Endothelial cell of umbilical vein (primary cell): ENCODE measurements around the gene TM9SF1. TPM values are rescaled to one million over a fixed set of nuclear protein-coding genes. Genes with fewer than 3 reads are reported as not detected.

Experiments
- BruUV-seq: library from RNA; stranded (reverse); fragments of 400-500 nt; replicated peaks from 2 replicates; lab custom pipeline; 2021; lab: Mats Ljungman, UMichigan
- CTCF ChIA-PET: fragments of 300-600, 350-600 bp; sonication (Branson Sonifier 250); formaldehyde crosslinking; loops from one replicate; lab custom pipeline; 2021; ENCODE audit warnings: antibody characterized with exemption, inconsistent platforms; lab: Charles Lee
- POLR2A ChIA-PET: fragments of 300-600, 350-600 bp; sonication (Branson Sonifier 250); formaldehyde crosslinking; loops from one replicate; lab custom pipeline; 2021; ENCODE audit warnings: antibody characterized with exemption, inconsistent platforms; lab: Charles Lee
- DNase-seq: peaks from one replicate; pipeline ENCODE4 v3.0.0-alpha.2; 2011; ENCODE audit warnings: low read depth, low spot score
- FAIRE-seq: peaks from 2 replicates; lab custom pipeline; 2011; peaks lifted over from hg19 to GRCh38; lab: Jason Lieb, UNC
- H2AFZ ChIP-seq: 2 replicates; pipeline ENCODE4 v1.6.0; 2012; ENCODE audit warnings: low read depth, low read length, control low read depth, inconsistent platforms
- H3K27ac ChIP-seq: 2 replicates; pipeline ENCODE4 v1.5.1; 2011; ENCODE audit warnings: low read depth, mild to moderate bottlenecking, control low read depth, low read length, moderate library complexity; ENCODE audit not compliant: insufficient read depth
- H3K27me3 ChIP-seq, 2 experiments: 2 replicates each; pipeline versions ENCODE4 v1.6.0 to v1.6.1; 2011; ENCODE audit warnings: low read length in 2 of 2, mixed read lengths in 1 of 2; ENCODE audit not compliant: control insufficient read depth in 2 of 2, insufficient read depth in 2 of 2
- H3K36me3 ChIP-seq, 2 experiments: 2 replicates in 1 of 2; 3 replicates in 1 of 2; pipeline ENCODE4 v1.5.1; 2011; ENCODE audit warnings: low read length in 2 of 2, mild to moderate bottlenecking in 1 of 2, moderate library complexity in 1 of 2; ENCODE audit not compliant: control insufficient read depth in 2 of 2, insufficient read depth in 2 of 2; ENCODE audit errors: extremely low read depth in 1 of 2
- H3K4me1 ChIP-seq: 3 replicates; pipeline ENCODE4 v1.5.1; 2011; ENCODE audit warnings: mild to moderate bottlenecking, low read length; ENCODE audit not compliant: control insufficient read depth, insufficient read depth; ENCODE audit errors: extremely low read depth
- H3K4me2 ChIP-seq: 2 replicates; pipeline ENCODE4 v1.6.1; 2011; ENCODE audit warnings: low read length, control low read depth, mixed read lengths; ENCODE audit not compliant: insufficient read depth
- H3K4me3 ChIP-seq, 3 experiments: fragments of 200-600 bp in 1 of 3; sonication (generic), shearing (Covaris generic) in 1 of 3; replicated peaks in 1 of 3; 2 replicates each; pipeline ENCODE4 v1.5.1; 2011 to 2016; ENCODE audit warnings: control low read depth in 3 of 3, low read length in 3 of 3, mild to moderate bottlenecking in 2 of 3, inconsistent platforms in 1 of 3, low read depth in 1 of 3, moderate library complexity in 1 of 3; ENCODE audit not compliant: insufficient read depth in 1 of 3
- H3K79me2 ChIP-seq: 2 replicates; pipeline ENCODE4 v1.6.0; 2012; ENCODE audit warnings: low read length, inconsistent platforms; ENCODE audit not compliant: control insufficient read depth, insufficient read depth
- H3K9ac ChIP-seq: replicated peaks from 2 replicates; pipeline ENCODE3; 2011; ENCODE audit warnings: low read length, control low read depth; ENCODE audit not compliant: insufficient read depth; ENCODE audit errors: extremely low read depth
- H3K9me1 ChIP-seq: replicated peaks from 3 replicates; pipeline ENCODE4 v1.6.0; 2011; ENCODE audit warnings: mild to moderate bottlenecking, low read length; ENCODE audit not compliant: control insufficient read depth, insufficient read depth; ENCODE audit errors: extremely low read depth
- H3K9me3 ChIP-seq: replicated peaks from 2 replicates; pipeline ENCODE4 v1.5.1; 2012; ENCODE audit warnings: low read length, inconsistent platforms; ENCODE audit not compliant: control insufficient read depth, insufficient read depth
- H4K20me1 ChIP-seq: replicated peaks from 2 replicates; pipeline ENCODE3; 2011; ENCODE audit warnings: mild to moderate bottlenecking, low read length; ENCODE audit not compliant: control insufficient read depth, insufficient read depth; ENCODE audit errors: extremely low read depth
- CTCF ChIP-seq, 2 donors: IDR thresholded peaks; 1 replicate in 1 of 2; 2 replicates in 1 of 2; pipeline ENCODE4 v1.5.1; 2011; ENCODE audit warnings: low read length in 2 of 2, mild to moderate bottlenecking in 2 of 2, moderate library complexity in 2 of 2, control low read depth in 1 of 2, inconsistent platforms in 1 of 2, low read depth in 1 of 2; ENCODE audit not compliant: insufficient read depth in 1 of 2; ENCODE audit errors: extremely low read depth in 1 of 2
- EZH2 ChIP-seq: IDR thresholded peaks from 2 replicates; pipeline ENCODE4 v1.6.1; 2012; ENCODE audit warnings: borderline replicate concordance, low read depth, mild to moderate bottlenecking, moderate library complexity, low read length, inconsistent platforms; ENCODE audit not compliant: severe bottlenecking
- FOS ChIP-seq: IDR thresholded peaks from 2 replicates; pipeline ENCODE4 v1.6.1; 2011; ENCODE audit warnings: mild to moderate bottlenecking, low read length, moderate library complexity, borderline replicate concordance; ENCODE audit not compliant: insufficient read depth
- GATA2 ChIP-seq: IDR thresholded peaks from 2 replicates; pipeline ENCODE4 v1.7.0; 2011; ENCODE audit warnings: low read depth, mild to moderate bottlenecking, moderate library complexity, mixed read lengths, low read length; ENCODE audit not compliant: insufficient read length, insufficient read depth
- JUN ChIP-seq: IDR thresholded peaks from 2 replicates; pipeline ENCODE4 v1.6.1; 2011; ENCODE audit warnings: borderline replicate concordance, low read depth; ENCODE audit not compliant: insufficient read length, insufficient read depth
- MAX ChIP-seq: IDR thresholded peaks from 2 replicates; pipeline ENCODE4 v1.6.1; 2011; ENCODE audit not compliant: insufficient read depth, insufficient read length
- MYC ChIP-seq: IDR thresholded peaks from one replicate; pipeline ENCODE4 v1.6.1; 2011; ENCODE audit warnings: mild to moderate bottlenecking, low read depth, low read length
- POLR2A ChIP-seq: IDR thresholded peaks from 2 replicates; pipeline ENCODE4 v1.6.1; 2012; ENCODE audit warnings: low read depth, mild to moderate bottlenecking, control low read depth, low read length
- POLR2AphosphoS5 ChIP-seq: IDR thresholded peaks from 2 replicates; pipeline ENCODE4 v1.6.1; 2012; ENCODE audit warnings: low read depth, mild to moderate bottlenecking, control low read depth, low read length, moderate library complexity; ENCODE audit not compliant: insufficient read depth
- dilution Hi-C: fragments of 300-500 bp; cut with MboI; formaldehyde crosslinking; loops from one replicate; pipeline ENCODE4 v1.15.0; 2019; ENCODE audit warnings: low sequenced_read_pairs; ENCODE audit not compliant: extremely low pct_ligation_motif_present
- intact Hi-C: fragments of 100-400 bp; cut with micrococcal nuclease; formaldehyde crosslinking; loops from one replicate; pipeline ENCODE4 v1.10.0; 2022
- polyA plus RNA-seq, 4 experiments: library from polyadenylated mRNA; depleted of rRNA in 3 of 4; stranded (reverse) in 3 of 4; unstranded in 1 of 4; fragments of >200 nt; gene quantifications; 2 replicates each; pipeline versions ENCODE4 v1.2.1 to v1.2.3, GENCODE V29; 2011 to 2012; ENCODE audit warnings: missing spikeins in 1 of 4
- total RNA-seq: library from RNA; stranded (reverse); gene quantifications from 2 replicates; pipeline ENCODE4 v1.2.3, GENCODE V29; 2021

TM9SF1 gene
- total and polyA plus RNA-seq, 2 donors (not counting 3 experiments of a cell fraction or from before 2014, with no cell fraction given): 60.7 to 71.5 TPM

GRCh38 chr14:24150993-24151392 is 44.2 kb downstream of the TM9SF1 start:
- Histone ChIP-seq H3K4me2 (no peak overlapping the region), H3K36me3 (peaks cover 13 to 34% of the 10 kb centered on the region in 2 experiments), H3K4me3 (no peak overlapping the region), H3K79me2 (peaks cover 17% of the 10 kb centered on the region), H3K27me3 (no peaks in the 10 kb centered on the region), H3K9me3 (no peaks in the 10 kb centered on the region), H3K27ac (no peak overlapping the region), H4K20me1 (no peaks in the 10 kb centered on the region), H2AFZ (no peak overlapping the region), H3K4me1 (peaks cover 10% of the 10 kb centered on the region), H3K9ac (no peak overlapping the region), H3K9me1 (no peaks in the 10 kb centered on the region)
- no TSS peak for BruUV-seq
- DNase-seq: no peak
- ChIA-PET CTCF (interaction anchor here (7.8 kb wide), 1 partner anchor 10 kb away, joined by 63 read pairs; the partner anchor contains the start of gene IRF9), POLR2A (no interaction called here)
- TF ChIP-seq GATA2: no peak
- TF ChIP-seq POLR2AphosphoS5: no peak
- TF ChIP-seq CTCF (IDR thresholded peaks at IDR 0.05; ENCODE audit: extremely low read depth in 1 of 2, insufficient read depth in 1 of 2, low read depth in 1 of 2, low read length in 2 of 2): no peak
- TF ChIP-seq EZH2: no peak
- no peak for TF ChIP-seq FOS
- TF ChIP-seq MYC: no peak
- no peak for TF ChIP-seq MAX
- TF ChIP-seq JUN: no peak
- no peak for TF ChIP-seq POLR2A
- intact Hi-C loops: no loop called here
- no peak for FAIRE-seq
- dilution Hi-C loops: no loop called here
